GM23248 (cell line): ENCODE data around the gene CDH4.

ENCODE experiments used
- EZH2 ChIP-seq: fragments of 200-600 bp; sonication (generic); IDR thresholded peaks from 2 replicates; pipeline ENCODE4 v1.6.1; 2018; ENCODE audit warnings: antibody characterized with exemption, mild to moderate bottlenecking; ENCODE audit not compliant: insufficient read depth, poor library complexity, severe bottlenecking
- EZH2phosphoT487 ChIP-seq: fragments of 200-600 bp; sonication (generic); IDR thresholded peaks from 2 replicates; pipeline ENCODE4 v1.6.1; 2018; ENCODE audit warnings: antibody characterized with exemption, moderate library complexity, mild to moderate bottlenecking, low read depth; ENCODE audit not compliant: insufficient read depth

GRCh38 chr20:61396262-61396848 is 144.3 kb downstream of the CDH4 start:
- TF ChIP-seq EZH2 (no peak), EZH2phosphoT487 (no peak)
